ENCODE measurements around the gene MCHR1.
"Not testable (repeated sequence)": the region's sequence is repeated elsewhere in the genome, so short reads cannot be mapped to it uniquely, and the experiment has no call there.

MCHR1 gene

DNA sequence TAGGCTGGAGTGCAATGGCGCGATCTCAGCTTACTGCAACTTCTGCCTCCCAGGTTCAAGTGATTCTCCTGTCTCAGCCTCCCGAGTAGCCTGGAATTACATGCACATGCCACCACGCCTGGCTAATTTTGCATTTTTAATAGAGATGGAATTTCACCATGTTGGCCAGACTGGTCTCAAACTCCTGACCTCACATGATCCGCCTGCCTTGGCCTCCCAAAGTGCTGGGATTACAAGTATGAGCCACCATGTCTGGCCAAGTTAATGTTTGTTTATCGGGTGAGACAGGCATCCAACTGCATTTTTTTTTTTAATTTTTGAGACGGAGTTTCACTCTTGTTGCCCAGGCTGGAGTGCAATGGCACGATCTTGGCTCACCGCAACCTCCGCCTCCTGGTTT lies 22.6 kb upstream of the MCHR1 start:
- DNase-seq, result not testable (repeated sequence)

DNA sequence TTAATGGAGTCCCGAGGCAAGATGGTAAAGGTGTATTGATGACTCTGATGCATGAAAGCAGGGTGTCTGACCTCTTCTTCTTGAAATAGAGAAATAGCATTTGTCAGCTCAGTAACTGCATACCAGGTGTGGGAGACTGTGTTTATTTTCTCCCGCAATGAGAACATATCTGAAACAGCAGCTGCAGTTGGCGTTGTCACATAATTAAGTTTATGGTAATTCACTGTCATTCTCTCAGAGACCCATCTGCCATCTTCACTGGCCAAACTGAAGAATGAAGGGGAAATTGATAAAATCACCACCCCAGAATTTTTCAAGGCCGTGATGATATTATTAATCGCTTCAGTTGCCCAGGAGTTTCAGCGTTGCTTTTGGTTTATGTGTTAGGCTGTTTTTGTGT lies 20.1 kb upstream of the MCHR1 start:
- no peak for DNase-seq

DNA sequence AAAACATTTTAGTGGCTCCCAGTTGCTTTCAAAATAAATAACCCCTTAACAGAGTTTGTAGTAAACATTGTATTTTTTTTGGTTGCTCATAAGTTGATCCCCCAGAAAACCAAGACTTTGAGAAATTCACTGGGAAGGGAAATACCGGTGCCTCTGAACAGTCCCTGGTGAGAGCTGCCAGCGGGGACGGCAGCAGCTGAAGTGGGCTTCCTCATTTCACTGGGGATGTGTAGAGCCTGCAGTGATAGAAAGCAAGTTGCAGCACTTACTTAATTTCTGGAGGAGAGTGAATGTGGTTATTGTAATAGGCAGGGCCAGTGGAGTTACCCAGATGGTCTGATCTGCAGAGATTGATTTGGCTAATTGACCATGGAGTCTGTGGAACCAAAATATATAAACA lies 18.6 kb upstream of the MCHR1 start:
- no peak for DNase-seq

DNA sequence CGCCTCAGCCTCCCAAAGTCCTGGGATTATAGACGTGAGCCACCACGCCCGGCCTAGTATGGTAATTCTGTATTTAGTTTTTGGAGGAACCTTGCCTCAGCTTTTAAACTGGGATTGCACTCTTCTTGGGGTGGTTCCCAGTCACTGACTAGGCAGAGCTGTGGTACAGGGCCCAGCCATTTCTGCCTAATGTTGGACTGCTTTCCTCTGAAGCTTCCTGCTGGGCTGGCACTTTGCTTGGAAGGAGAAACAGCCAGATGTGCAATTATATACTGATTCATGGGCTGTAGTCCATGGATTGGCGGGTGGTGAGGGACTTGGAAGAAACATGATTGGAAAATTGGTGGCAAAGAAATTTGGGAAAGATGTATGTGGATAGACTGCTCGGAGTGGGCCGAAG lies 17.6 kb upstream of the MCHR1 start:
- no peak for DNase-seq

DNA sequence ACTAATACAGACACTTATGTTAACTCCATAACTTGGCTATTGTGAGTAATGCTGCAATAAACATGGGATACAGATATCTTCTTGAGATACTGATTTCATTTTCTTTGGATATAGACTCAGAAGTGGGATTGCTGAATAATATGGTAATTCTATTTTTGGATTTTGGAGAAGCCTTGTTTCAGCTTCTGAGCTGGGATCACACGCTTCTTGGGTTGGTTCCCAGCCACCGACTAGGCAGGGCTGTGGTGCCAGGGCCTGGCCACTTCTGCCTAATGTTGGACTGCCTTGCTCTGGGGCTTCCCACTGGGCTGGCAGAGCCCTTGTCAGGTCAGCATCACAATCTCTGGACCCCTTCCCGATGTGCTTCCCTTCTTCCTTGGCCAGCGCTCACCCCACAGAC lies 14.0 kb upstream of the MCHR1 start:
- no peak for DNase-seq

DNA sequence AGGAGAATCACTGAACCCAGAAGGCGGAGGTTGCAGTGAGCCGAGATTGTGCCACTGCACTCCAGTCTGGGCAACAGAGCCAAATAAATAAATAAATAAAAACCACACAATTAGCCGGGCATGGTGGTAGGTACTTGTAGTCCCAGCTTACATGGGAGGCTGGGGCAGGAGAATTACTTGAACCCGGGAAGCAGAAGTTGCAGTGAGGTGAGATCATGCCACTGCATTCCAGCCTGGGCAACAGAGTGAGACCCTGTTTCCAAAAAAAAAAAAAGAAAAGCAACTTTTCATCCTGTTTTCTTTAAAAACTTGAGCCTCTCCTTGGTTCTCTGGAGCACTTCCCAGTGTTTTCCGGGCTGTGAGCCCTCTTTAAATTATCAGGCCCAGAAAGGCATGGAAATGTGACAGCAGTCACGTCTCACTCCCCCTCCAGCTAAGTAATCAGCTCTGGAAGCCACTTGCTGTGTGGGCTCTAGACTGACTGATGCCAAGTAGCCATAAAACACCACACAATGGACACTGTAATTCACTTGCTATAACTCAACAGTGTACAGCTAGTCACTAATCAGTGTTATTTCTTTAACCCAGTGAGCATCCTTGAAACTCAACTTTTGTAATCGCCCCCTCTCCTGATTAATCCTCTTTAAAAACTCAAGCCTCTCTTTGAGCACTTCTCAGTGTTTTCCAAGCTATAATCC lies 13.0 kb upstream of the MCHR1 start:
- no peak for DNase-seq

DNA sequence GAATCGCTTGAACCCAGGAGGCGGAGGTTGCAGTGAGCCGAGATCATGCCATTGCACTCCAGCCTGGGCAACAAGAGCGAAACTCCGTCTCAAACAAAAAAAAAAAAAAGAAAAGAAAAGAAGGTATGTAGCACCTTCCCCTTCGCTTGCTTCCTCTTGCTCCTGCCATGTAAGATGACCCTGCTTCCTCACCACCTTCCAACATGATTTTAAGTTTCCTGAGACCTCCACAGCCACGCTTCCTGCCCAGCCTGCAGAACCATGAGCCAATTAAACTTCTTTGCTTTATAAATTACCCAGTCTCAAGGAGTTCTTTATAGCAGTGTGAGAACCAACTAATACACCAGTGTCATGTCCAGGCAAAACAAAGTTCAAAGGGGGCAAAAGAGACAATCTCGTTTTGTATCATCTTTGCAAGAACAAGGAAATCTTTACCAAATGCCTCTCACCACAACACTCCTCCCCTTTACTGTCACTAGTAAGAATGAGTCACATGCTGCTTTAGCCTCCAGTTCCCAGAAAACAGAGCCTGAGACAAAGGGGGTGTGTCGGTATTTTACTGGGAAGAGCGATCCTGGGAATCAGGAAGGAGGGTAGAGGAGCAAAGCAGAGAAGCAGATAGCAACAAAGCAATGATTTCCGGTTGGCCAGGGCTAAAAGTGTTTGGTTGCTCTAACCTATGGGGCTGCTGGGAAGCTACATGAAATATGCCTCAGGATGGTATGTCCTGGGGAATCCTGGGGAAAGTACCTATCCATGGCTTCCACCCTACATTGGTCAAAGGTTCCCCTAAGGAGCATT lies 10.5 kb upstream of the MCHR1 start:
- no peak for DNase-seq

DNA sequence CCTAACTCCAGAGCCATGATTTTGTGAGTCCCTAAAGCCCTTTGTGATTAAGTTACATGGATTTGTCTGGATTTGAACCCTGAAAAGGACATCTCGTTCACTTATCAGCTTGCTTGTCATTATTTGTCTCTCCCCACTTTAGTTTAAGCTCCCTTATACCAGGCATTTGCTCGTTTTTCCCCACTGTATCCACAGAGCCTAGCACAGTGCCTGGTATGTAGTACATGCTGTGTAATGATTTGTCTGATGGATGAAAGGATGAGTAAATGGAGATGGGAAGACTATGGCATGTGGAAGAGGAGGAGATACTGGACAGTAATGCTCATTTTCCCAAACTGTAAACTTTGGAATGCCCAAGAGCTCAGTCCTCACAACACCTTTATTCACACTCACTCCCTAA lies 9.2 kb upstream of the MCHR1 start:
- DNase-seq, result no peak

DNA sequence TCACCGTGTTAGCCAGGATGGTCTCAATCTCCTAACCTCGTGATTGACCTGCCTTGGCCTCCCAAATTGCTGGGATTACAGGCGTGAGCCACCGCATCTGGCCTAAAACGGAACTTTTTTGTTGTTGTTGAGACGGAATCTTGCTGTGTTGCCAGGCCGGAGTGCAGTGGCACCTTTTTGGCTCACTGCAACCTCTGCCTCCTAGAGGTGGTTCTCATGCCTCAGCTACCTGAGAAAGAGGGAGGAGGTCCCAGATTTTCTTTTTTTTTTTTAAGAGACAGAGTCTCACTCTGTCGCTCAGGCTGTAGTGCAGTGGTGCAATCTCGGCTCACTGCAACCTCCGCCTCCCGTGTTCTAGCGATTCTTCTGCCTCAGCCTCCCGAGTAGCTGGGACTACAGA lies 7.9 kb upstream of the MCHR1 start:
- no peak for DNase-seq

DNA sequence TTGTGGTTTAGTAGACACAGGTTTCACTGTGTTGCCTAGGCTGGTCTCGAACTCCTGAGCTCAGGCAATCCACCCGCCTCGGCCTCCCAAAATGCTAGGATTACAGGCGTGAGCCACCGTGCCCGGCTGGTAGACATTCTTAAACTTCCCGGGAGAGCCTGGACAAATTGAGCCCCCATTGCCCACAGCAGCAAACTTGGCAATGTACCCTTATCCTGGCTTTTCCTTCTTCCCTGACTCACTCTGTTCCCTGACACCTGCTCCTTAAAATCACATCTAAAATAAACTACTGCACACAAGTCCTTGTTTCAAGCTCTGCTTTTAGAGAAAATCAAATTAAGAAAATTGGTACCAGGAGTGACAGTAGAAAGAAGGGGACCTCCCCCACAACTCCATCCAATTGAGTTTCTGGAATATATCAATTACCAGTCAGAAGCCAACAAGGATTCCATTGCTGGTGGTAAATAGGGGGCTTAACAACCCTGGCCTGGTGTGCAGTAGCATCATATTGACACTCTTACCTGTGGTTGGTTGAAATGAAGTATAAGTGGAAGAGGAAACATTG lies 7.4 kb upstream of the MCHR1 start:
- no peak for DNase-seq

DNA sequence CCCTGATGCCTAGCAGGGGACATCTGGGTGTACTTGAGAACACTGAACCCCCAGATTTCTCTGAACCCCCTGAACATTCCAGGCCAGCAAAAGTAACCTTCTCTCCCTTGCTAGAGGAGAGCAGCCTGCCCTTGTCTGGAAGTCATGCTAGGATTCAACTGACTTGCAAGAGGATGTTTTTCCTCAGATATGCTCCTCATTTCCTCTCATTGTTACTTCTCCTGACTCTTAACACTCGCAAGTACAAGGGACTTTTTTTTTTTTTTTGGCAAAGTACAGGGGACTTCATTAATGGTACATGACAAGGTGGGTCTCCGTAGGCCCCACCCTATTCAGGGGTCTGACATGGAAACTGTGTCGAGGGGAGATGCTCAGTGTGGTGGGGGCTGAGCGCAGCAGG lies 6.3 kb upstream of the MCHR1 start:
- no peak for DNase-seq

DNA sequence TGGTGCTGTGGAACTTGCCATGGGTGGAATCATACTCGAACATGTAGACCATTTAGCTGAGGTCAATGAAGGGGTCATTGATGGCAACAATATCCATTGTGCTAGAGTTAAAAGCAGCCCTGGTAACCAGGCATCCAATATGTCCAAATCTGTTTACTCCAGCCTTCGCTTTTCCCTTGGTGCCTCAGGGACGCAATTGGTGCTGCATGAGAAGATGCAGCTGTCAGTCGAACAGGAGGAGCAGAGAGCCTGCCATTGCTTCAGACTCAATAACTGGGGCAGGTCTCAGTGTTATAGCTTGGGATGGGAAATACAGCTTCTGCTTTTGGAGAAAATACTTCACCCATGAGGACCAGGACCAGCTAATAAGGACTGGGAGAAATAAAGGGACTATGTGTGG lies 5.0 kb upstream of the MCHR1 start:
- DNase-seq, result no peak

DNA sequence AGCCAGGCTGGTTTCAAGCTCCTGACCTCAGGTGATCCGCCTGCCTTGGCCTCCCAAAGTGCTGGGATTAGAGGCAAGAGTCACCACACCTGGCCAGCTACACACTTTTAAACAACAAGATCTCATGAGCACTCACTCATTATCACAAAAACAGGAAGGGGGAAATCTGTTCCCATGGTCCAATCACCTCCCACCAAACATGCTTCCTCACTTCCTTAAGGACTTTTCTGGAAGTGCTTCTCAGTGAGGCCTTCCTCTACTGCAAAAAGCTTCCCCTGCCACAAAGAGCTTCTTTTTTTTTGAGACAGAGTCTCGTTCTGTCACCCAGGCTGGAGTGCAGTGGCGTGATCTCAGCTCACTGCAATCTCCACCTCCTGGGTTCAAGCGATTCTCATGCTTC lies 3.1 kb upstream of the MCHR1 start:
- DNase-seq, result not testable (repeated sequence)

DNA sequence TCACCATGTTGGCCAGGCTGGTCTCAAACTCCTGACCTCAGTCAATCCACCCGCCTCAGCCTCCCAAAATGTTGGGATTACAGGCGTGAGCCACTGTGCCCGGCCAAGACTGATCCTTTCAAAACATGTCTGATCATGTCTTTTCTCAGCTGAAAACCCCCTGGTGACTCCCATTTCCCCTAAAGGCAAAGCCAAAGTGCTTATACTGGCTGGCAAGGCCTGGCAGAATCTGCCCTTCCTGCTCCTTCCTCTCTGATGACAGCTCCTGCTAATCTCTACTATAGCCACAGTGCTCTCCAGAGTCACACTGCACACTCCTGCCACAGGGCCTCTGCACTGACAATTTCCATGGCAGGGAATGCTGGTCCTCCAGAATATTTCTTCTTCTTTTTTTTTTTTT lies 2.6 kb upstream of the MCHR1 start:
- DNase-seq, result no peak

DNA sequence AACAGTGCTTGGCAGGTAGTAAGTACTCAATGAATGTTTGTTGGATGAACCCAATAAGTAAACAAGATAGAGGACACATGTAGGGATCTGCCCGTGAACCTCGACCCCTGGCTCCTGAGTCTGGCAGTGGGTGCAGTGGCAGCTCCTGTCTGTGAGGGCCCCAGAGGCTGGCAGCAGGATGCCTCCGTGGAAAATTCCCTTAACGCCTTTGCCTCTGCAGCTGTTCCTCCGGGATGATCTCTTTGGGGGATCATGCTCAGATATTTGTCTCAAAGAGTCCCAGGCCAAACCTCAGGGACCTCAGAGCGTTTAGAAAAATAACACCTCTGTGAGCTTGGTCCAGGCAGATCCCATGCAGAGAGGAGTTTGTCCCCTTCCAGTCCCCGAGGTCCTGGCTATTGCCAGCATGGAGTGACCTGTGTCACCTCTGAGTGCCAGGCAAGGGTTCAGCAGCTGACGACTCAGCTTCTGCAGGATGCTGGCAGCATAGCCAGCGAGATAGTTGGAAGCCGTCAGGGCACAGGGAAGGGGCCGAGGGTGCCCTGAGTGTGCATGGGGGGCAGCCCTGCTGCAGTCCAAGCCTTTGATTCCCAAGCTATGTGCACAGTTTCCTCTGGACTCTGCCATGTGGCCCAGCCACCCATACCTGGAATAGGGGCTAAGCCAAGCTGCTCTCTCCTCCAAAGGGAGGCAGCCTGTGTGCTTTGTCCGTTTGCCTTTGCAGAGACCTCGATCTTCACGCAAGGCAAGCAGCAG lies 613 bp upstream of the MCHR1 start:
- DNase-seq, result no peak

DNA sequence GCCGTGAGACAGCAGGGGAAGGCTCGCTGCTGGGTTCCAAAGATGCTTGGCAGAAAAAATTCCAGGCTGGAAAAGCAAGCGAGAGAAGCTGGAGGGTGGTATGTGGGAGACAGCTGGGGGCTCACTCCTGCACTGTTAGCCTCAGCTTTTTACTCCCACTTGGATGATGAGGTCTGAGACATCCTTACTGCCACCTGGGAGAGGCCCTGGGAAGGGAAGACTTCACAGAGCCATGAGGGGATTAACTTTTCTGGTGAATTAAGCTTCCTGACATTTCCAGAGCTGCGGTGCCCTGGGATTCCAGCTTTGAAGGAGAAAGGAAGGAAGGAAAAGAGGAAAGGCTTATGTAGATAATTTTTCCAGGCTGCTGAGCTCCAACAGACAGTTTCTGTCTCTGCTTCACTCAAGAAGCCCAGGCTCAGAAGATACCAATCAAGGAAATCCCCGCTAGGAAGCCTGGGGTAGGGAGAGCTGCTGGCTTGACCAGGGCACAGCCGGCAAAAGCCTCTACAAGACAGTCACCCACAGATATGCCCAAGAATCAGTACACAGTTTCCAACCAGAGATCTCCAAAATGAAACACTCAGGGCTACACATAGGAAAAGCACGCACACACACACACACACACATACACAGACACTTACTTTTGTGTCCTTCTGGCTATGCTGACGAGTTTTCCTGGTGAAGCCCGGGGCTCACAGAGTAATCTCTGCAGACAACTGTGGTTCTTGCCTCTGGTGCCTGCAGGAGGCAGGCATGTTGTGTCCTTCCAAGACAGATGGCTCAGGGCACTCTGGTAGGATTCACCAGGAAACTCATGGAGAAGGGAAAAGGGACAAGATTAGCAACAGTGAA lies 907 bp downstream of the MCHR1 start:
- no peak for DNase-seq

DNA sequence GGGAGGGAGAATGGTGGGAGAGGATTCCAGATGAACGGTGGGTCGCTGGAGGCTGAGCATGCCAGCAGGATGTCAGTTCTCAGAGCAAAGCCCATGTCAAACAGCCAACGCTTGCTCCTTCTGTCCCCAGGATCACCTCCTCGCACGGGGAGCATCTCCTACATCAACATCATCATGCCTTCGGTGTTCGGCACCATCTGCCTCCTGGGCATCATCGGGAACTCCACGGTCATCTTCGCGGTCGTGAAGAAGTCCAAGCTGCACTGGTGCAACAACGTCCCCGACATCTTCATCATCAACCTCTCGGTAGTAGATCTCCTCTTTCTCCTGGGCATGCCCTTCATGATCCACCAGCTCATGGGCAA lies 1.5 kb downstream of the MCHR1 start:
- no peak for DNase-seq

DNA sequence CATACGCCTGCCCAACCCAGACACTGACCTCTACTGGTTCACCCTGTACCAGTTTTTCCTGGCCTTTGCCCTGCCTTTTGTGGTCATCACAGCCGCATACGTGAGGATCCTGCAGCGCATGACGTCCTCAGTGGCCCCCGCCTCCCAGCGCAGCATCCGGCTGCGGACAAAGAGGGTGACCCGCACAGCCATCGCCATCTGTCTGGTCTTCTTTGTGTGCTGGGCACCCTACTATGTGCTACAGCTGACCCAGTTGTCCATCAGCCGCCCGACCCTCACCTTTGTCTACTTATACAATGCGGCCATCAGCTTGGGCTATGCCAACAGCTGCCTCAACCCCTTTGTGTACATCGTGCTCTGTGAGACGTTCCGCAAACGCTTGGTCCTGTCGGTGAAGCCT lies 2.2 kb downstream of the MCHR1 start:
- DNase-seq, result no peak

DNA sequence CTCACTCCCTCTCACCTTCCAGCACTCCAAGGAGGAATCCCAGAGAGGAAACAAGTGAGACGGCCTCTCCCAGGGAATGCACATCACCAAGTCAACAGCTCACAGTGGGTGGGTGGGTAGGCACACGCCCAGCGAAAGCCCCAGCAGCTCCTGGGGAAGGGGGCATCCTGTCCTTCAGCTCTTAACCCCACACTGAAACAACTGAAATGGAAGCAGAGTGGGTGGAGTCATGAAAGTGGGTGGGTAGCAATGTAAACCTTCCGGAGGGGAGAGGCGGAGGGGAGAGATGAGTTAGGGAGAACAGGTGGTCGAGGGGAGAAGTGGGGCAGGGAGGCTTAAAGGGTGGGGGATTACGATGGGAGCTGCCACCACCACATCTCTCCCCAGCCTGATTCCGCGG lies 5.4 kb downstream of the MCHR1 start:
- no peak for DNase-seq

DNA sequence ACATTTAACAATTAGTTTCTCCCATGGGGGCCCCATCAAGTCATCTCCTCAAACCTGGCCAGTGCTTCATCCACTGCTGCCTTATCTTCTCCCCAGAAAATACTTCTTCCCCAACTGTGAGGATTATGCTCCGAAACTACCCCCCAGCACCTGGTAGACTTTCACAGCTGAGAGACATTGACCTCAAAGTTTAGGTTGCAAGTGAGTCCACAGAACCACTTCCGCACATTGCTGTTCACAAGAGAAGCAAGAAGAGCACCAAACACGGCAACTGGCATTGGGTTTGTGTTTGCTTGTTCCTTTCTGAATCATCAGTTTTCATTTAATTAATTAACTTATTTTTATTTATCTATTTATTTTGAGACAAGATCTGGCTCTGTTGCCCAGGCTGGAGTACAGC lies 6.1 kb downstream of the MCHR1 start:
- DNase-seq, result no peak

DNA sequence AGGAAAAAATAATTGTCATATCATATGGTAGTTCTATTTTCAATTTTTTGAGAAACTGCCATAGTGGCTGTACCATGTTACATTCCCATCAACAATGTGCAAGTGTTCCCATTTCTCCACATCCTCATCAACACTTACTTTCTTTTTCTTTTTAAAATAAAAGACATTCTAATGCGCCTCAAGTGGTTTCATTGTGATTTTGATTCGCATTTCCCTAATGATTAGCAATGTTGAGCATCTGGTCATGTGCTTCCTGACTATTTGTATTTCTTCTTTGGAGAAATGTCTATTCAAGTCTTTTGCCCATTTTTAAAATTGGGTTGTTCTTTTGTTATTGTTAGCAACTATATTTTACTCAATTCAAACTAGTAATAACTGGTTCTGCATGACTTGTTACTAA lies 8.4 kb downstream of the MCHR1 start:
- no peak for DNase-seq

DNA sequence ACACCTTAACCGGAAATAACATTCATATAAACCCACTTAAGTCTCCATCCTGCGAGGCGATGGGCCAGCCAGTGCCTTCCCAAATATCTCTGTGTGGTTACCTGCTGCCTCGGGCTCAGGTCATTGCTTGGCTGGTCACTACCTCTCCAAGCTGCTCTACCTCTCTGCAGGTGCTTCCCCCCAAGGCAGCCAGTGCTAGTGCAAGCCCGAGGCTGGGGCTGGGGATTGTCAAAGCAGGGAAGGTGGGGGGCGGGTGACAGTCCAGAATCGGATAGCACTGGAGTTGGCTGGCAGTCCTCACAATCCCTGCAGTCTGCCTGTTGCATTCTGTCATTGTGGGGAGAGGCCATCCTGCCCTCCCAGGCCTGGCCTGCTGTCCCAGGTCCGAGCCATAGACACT lies 11.1 kb downstream of the MCHR1 start:
- no peak for DNase-seq

DNA sequence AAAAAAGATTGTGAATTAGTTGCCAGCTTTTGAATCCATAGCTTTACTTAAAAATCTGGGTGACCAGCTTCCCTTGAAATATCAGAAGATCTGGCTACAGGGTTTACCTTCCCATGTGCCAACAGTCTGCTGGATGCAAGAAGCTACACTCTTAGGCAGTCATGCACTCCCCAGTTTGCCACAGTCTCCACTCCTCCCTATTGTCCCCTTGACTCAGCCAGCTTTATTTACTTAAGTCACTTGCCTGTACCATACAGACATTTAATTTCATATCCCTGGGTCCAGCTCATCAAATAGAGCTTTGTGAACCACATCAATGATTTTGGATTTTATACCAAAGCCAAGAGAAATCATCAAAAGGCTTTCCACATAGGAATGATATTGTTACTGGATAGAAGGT lies 12.2 kb downstream of the MCHR1 start:
- no peak for DNase-seq
